ENCODE measurements around the gene PUM1.
"Not testable (repeated sequence)": the region's sequence is repeated elsewhere in the genome, so short reads cannot be mapped to it uniquely, and the experiment has no call there.

DNA sequence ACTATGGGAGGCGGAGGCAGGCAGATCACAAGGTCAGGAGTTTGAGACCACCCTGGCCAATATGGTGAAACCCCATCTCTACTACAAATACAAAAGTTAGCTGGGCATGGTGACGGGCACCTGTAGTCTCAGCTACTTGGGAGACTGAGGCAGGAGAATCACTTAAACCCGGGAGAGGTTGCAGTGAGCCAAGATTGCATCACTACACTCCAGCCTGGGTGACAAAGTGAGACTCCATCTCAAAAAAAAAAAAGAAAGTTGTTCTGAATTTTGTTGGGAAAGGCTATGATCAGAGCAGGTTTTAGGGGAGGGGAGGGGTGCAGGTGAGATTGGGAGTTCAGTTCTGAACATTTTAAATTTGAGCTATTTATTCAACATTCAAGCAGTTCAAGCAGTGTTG lies 22.6 kb upstream of the PUM1 start:
- not testable (repeated sequence) for TF ChIP-seq EZH2phosphoT487 (IDR thresholded peaks at IDR 0.05; ENCODE audit: borderline replicate concordance, low read length)
- TF ChIP-seq, protein P1, sequence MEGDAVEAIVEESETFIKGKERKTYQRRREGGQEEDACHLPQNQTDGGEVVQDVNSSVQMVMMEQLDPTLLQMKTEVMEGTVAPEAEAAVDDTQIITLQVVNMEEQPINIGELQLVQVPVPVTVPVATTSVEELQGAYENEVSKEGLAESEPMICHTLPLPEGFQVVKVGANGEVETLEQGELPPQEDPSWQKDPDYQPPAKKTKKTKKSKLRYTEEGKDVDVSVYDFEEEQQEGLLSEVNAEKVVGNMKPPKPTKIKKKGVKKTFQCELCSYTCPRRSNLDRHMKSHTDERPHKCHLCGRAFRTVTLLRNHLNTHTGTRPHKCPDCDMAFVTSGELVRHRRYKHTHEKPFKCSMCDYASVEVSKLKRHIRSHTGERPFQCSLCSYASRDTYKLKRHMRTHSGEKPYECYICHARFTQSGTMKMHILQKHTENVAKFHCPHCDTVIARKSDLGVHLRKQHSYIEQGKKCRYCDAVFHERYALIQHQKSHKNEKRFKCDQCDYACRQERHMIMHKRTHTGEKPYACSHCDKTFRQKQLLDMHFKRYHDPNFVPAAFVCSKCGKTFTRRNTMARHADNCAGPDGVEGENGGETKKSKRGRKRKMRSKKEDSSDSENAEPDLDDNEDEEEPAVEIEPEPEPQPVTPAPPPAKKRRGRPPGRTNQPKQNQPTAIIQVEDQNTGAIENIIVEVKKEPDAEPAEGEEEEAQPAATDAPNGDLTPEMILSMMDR (IDR thresholded peaks at IDR 0.05; ENCODE audit: low read depth, low read length, poor library complexity, severe bottlenecking): not testable (repeated sequence)
